Panc1 (cell line): ENCODE measurements around the gene SIL1. TPM values are rescaled to one million over a fixed set of nuclear protein-coding genes. Genes with fewer than 3 reads are reported as not detected.

Experiments
- ATAC-seq: fragments of 200-7000 bp; cut with Tn5 transposase; 2 replicates; pipeline ENCODE4 v1.9.1; 2020; ENCODE audit warnings: mild to moderate bottlenecking, moderate library complexity
- BruUV-seq: library from RNA; stranded (reverse); fragments of 400-500 nt; replicated peaks from 2 replicates; lab custom pipeline; 2021; lab: Mats Ljungman, UMichigan
- CTCF ChIA-PET: fragments of 300-600 bp; sonication (Branson Sonifier 250); formaldehyde crosslinking; loops from one replicate; lab custom pipeline; 2022; ENCODE audit warnings: antibody characterized with exemption; lab: Charles Lee
- POLR2A ChIA-PET: fragments of 300-600 bp; sonication (Branson Sonifier 250); formaldehyde crosslinking; loops from one replicate; lab custom pipeline; 2022; ENCODE audit warnings: antibody characterized with exemption; lab: Charles Lee
- DNase-seq: peaks from one replicate; pipeline ENCODE4 v3.0.0-alpha.2; 2010; ENCODE audit warnings: low read depth, low spot score
- H3K27ac ChIP-seq: 2 replicates; pipeline ENCODE4 v1.5.1; 2011; ENCODE audit warnings: mild to moderate bottlenecking, low read length, inconsistent platforms
- H3K27me3 ChIP-seq: fragments of 200-500 bp; sonication (Bioruptor generic); 2 replicates; pipeline ENCODE4 v1.6.0; 2014; ENCODE audit warnings: low read length, inconsistent platforms; ENCODE audit not compliant: control insufficient read depth, insufficient read depth
- H3K36me3 ChIP-seq: fragments of 200-500 bp; sonication (Bioruptor generic); 2 replicates; pipeline ENCODE4 v1.5.1; 2014; ENCODE audit warnings: inconsistent platforms, mild to moderate bottlenecking, low read length, moderate library complexity; ENCODE audit not compliant: control insufficient read depth, insufficient read depth
- H3K4me1 ChIP-seq: 2 replicates; pipeline ENCODE4 v1.5.1; 2011; ENCODE audit warnings: inconsistent platforms, mild to moderate bottlenecking, low read length, moderate library complexity; ENCODE audit not compliant: control insufficient read depth, insufficient read depth
- H3K4me3 ChIP-seq, 2 experiments: 2 replicates each; pipeline ENCODE4 v1.5.1; 2011 to 2012; ENCODE audit warnings: low read depth in 2 of 2, low read length in 2 of 2, mild to moderate bottlenecking in 2 of 2, inconsistent platforms in 1 of 2, moderate library complexity in 1 of 2
- H3K9me3 ChIP-seq: fragments of 200-500 bp; sonication (Bioruptor generic); 2 replicates; pipeline ENCODE4 v1.5.1; 2014; ENCODE audit warnings: low read depth, mild to moderate bottlenecking, inconsistent platforms, low read length, moderate library complexity; ENCODE audit not compliant: control insufficient read depth, insufficient read depth
- POLR2AphosphoS5 ChIP-seq: IDR thresholded peaks from 2 replicates; pipeline ENCODE4 v1.6.1; 2012; ENCODE audit warnings: mild to moderate bottlenecking, low read depth, low read length, moderate library complexity
- SIN3A ChIP-seq: IDR thresholded peaks from 2 replicates; pipeline ENCODE4 v1.6.1; 2012; ENCODE audit warnings: low read depth, mild to moderate bottlenecking, low read length, moderate library complexity, borderline replicate concordance; ENCODE audit not compliant: insufficient read depth
- TCF7L2 ChIP-seq: IDR thresholded peaks from 2 replicates; pipeline ENCODE4 v1.6.1; 2011; ENCODE audit warnings: mild to moderate bottlenecking, low read depth, low read length, inconsistent platforms
- in situ Hi-C: cut with HindIII; loops from 2 replicates; pipeline ENCODE4 v1.10.0; 2016; ENCODE audit warnings: low sequenced_read_pairs, low pct_unique_long_range_greater_than_20kb
- intact Hi-C: fragments of 100-400 bp; cut with micrococcal nuclease; formaldehyde crosslinking; loops from one replicate; pipeline ENCODE4 v1.10.0; 2022; ENCODE audit not compliant: unreplicated experiment
- total RNA-seq: library from RNA; stranded (reverse); gene quantifications from one replicate; pipeline ENCODE4 v1.2.1, GENCODE V29; 2021; ENCODE audit not compliant: unreplicated experiment
- TF ChIP-seq, protein P1 (sequence below): fragments of 450-650 bp; IDR thresholded peaks from 2 replicates; pipeline ENCODE4 v1.5.1; 2017; ENCODE audit warnings: mild to moderate bottlenecking
- TF ChIP-seq, protein P2 (sequence below), 2 experiments: IDR thresholded peaks; 2 replicates each; pipeline ENCODE4 v1.6.1; 2011 to 2012; ENCODE audit warnings: low read depth in 2 of 2, control low read depth in 1 of 2, low read length in 1 of 2, mild to moderate bottlenecking in 1 of 2, moderate library complexity in 1 of 2; ENCODE audit not compliant: insufficient read depth in 1 of 2

The SIL1 gene
- total RNA-seq, 1 experiment from 2014 or later = 35.4 TPM

DNA sequence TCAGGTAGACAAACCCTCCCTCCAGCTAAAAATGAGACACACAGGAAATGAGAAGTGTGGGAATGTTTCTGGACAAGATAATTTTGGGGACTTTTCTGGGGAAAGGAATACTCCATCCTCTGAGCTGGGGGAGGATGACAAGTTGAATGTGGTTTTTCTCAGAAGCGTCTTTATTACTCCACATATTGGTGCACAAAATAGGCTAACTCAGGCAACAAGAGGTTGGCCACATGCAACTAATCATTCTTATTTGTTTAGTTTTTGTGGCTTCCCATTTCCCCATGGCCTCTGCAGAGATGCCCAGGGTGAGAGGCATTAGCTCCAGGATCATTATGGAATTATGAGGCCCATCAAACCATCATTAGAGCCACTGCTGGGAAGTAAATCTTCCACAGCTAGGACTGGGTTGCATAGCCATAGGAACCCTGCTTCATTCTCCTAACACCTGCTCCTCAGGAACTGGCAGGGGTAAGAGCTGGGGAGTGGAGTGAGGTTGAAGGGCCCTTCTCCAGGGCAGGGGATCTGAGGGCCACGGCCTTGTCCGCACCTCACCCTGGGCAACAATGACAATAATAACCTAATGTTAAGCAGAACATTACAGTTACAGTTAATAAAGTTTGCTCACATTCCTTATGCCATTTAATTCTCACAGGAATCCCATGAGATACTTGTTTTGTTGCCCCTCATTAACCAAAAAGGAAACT is 9.3 kb upstream of the SIL1 start:
- ATAC-seq (no peak), DNase-seq (no peak)
- no peaks in the 10 kb centered on the region; the same call in 1 of the 2 replicates for H3K27me3 ChIP-seq
- in situ Hi-C loops = no loop called here
- H3K4me3 ChIP-seq = no peak overlapping the region
- TF ChIP-seq SIN3A (no peak), TCF7L2 (no peak), POLR2AphosphoS5 (no peak)
- TF ChIP-seq, protein P1, sequence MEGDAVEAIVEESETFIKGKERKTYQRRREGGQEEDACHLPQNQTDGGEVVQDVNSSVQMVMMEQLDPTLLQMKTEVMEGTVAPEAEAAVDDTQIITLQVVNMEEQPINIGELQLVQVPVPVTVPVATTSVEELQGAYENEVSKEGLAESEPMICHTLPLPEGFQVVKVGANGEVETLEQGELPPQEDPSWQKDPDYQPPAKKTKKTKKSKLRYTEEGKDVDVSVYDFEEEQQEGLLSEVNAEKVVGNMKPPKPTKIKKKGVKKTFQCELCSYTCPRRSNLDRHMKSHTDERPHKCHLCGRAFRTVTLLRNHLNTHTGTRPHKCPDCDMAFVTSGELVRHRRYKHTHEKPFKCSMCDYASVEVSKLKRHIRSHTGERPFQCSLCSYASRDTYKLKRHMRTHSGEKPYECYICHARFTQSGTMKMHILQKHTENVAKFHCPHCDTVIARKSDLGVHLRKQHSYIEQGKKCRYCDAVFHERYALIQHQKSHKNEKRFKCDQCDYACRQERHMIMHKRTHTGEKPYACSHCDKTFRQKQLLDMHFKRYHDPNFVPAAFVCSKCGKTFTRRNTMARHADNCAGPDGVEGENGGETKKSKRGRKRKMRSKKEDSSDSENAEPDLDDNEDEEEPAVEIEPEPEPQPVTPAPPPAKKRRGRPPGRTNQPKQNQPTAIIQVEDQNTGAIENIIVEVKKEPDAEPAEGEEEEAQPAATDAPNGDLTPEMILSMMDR = no peak
- TF ChIP-seq, protein P2, sequence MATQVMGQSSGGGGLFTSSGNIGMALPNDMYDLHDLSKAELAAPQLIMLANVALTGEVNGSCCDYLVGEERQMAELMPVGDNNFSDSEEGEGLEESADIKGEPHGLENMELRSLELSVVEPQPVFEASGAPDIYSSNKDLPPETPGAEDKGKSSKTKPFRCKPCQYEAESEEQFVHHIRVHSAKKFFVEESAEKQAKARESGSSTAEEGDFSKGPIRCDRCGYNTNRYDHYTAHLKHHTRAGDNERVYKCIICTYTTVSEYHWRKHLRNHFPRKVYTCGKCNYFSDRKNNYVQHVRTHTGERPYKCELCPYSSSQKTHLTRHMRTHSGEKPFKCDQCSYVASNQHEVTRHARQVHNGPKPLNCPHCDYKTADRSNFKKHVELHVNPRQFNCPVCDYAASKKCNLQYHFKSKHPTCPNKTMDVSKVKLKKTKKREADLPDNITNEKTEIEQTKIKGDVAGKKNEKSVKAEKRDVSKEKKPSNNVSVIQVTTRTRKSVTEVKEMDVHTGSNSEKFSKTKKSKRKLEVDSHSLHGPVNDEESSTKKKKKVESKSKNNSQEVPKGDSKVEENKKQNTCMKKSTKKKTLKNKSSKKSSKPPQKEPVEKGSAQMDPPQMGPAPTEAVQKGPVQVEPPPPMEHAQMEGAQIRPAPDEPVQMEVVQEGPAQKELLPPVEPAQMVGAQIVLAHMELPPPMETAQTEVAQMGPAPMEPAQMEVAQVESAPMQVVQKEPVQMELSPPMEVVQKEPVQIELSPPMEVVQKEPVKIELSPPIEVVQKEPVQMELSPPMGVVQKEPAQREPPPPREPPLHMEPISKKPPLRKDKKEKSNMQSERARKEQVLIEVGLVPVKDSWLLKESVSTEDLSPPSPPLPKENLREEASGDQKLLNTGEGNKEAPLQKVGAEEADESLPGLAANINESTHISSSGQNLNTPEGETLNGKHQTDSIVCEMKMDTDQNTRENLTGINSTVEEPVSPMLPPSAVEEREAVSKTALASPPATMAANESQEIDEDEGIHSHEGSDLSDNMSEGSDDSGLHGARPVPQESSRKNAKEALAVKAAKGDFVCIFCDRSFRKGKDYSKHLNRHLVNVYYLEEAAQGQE (IDR thresholded peaks at IDR 0.05; ENCODE audit: insufficient read depth in 1 of 2, low read depth in 2 of 2, low read length in 1 of 2) = no peak
- BruUV-seq = no TSS peak
- intact Hi-C loops = no loop called here
- H3K27ac ChIP-seq = no peak overlapping the region
- ChIA-PET POLR2A (no interaction called here), CTCF (interaction anchor here (0.5 kb wide), 1 partner anchor 16 kb away, joined by 3 read pairs; no protein-coding TSS in a partner anchor)
- H3K9me3 ChIP-seq = no peaks in the 10 kb centered on the region
- no peaks in the 10 kb centered on the region for H3K4me1 ChIP-seq
- H3K36me3 ChIP-seq = no peaks in the 10 kb centered on the region

DNA sequence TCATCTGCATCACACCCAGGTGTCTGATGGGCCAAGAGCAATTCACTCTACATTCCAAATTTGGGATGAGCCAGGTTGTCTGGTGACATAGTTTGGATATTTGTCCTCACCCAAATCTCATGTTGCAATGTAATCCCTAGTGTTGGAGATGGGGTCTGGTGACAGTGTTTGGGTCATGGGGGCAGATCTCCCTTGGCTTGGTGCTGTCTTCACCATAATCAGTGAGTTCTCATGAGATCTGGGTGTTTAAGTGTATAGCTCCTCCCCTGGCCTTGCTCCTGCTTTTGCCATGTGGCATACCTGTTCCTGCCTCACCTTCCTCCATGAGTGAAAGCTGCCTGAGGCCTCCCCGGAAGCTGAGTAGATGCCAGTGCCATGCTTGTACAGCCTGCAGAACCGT is 7.4 kb upstream of the SIL1 start:
- no peaks in the 10 kb centered on the region for H3K36me3 ChIP-seq
- H3K4me1 ChIP-seq = no peaks in the 10 kb centered on the region
- intact Hi-C loops (no loop called here), in situ Hi-C loops (no loop called here)
- ChIA-PET POLR2A (no interaction called here), CTCF (interaction anchor here (0.8 kb wide), 1 partner anchor 221 kb away, joined by 4 read pairs; no protein-coding TSS in a partner anchor)
- no TSS peak for BruUV-seq
- H3K9me3 ChIP-seq = no peaks in the 10 kb centered on the region
- no peak overlapping the region for H3K27ac ChIP-seq
- TF ChIP-seq, protein P1 = no peak
- TF ChIP-seq, protein P2 (IDR thresholded peaks at IDR 0.05; ENCODE audit: insufficient read depth in 1 of 2, low read depth in 2 of 2, low read length in 1 of 2) = no peak
- no peak for TF ChIP-seq TCF7L2
- no peak for TF ChIP-seq POLR2AphosphoS5
- no peak for TF ChIP-seq SIN3A
- DNase-seq (no peak), ATAC-seq (no peak)
- H3K4me3 ChIP-seq = no peak overlapping the region
- no peaks in the 10 kb centered on the region; the same call in 1 of the 2 replicates for H3K27me3 ChIP-seq
